Fibroblast of villous mesenchyme (primary cell): ENCODE data around the gene WNT7A. TPM values are rescaled to one million over a fixed set of nuclear protein-coding genes. Genes with fewer than 3 reads are reported as not detected.

Source experiments
- DNase-seq: peaks from one replicate; pipeline ENCODE4 v3.0.0-alpha.2; 2010; ENCODE audit warnings: low read depth
- H3K4me3 ChIP-seq: 2 replicates; pipeline ENCODE4 v1.5.1; 2011; ENCODE audit warnings: low read depth, mild to moderate bottlenecking, low read length
- total RNA-seq: library from RNA; depleted of rRNA; stranded (reverse); fragments of >200 nt; gene quantifications from 2 replicates; pipeline ENCODE4 v1.2.3, GENCODE V29; 2012
- TF ChIP-seq, protein P1 (sequence below): IDR thresholded peaks from 2 replicates; pipeline ENCODE4 v1.5.1; 2012; ENCODE audit warnings: low read depth, mild to moderate bottlenecking, low read length; ENCODE audit not compliant: insufficient read depth

Gene WNT7A
- total RNA-seq, 1 donor: not detected

GRCh38 chr3:13852638-13853009 is 27.2 kb downstream of the WNT7A start:
- H3K4me3 ChIP-seq: no peak overlapping the region
- TF ChIP-seq, protein P1, sequence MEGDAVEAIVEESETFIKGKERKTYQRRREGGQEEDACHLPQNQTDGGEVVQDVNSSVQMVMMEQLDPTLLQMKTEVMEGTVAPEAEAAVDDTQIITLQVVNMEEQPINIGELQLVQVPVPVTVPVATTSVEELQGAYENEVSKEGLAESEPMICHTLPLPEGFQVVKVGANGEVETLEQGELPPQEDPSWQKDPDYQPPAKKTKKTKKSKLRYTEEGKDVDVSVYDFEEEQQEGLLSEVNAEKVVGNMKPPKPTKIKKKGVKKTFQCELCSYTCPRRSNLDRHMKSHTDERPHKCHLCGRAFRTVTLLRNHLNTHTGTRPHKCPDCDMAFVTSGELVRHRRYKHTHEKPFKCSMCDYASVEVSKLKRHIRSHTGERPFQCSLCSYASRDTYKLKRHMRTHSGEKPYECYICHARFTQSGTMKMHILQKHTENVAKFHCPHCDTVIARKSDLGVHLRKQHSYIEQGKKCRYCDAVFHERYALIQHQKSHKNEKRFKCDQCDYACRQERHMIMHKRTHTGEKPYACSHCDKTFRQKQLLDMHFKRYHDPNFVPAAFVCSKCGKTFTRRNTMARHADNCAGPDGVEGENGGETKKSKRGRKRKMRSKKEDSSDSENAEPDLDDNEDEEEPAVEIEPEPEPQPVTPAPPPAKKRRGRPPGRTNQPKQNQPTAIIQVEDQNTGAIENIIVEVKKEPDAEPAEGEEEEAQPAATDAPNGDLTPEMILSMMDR: no peak
- no peak for DNase-seq

GRCh38 chr3:13851997-13852637 is 27.8 kb downstream of the WNT7A start:
- DNase-seq: no peak
- H3K4me3 ChIP-seq: no peak overlapping the region
- TF ChIP-seq, protein P1: no peak

- no peak overlapping the region for H3K4me3 ChIP-seq
- TF ChIP-seq, protein P1: no peak
- no peak for DNase-seq
Observed at GRCh38 chr3:13851091-13851849, 28.6 kb downstream of the WNT7A start.

DNA sequence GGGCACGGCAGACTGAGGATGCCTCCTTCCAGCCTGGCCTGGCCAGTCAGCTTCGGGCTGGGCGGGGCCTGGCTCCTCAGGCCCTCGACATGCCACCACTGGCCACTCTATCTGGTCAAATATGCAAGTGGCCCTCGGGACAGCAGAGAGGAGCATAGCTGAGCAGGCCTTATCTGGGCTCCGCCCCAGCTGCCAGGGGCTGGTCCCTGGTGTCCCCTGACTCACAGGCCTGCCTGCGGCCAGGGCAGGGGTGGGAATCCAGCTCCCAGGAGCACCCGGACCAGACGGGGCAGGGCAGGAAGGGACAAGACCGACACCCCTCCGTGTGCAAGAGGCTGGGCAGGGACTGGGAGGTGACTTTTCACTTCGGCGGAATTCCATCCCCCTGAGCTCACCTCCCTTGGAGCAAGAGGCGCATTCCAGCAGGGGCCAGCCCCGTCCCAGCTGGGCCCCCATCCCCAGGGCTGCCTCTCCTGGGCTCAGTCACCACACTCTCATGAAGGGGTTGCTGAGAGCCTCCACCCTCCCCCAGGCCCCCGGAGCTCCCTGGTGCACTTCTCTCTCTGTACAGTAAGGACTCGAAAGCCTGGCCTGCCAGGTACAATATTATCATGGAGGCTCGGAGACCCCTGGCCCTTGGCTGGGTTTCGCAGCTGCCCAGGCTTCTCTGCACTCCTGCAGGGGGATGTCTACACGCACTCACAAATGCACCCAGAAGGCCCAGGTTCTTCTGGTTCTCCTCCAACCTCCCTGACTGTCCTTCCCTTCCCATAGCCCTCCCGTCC is 29.5 kb downstream of the WNT7A start:
- no peak for DNase-seq
- TF ChIP-seq, protein P1: no peak
- no peak overlapping the region for H3K4me3 ChIP-seq

DNA sequence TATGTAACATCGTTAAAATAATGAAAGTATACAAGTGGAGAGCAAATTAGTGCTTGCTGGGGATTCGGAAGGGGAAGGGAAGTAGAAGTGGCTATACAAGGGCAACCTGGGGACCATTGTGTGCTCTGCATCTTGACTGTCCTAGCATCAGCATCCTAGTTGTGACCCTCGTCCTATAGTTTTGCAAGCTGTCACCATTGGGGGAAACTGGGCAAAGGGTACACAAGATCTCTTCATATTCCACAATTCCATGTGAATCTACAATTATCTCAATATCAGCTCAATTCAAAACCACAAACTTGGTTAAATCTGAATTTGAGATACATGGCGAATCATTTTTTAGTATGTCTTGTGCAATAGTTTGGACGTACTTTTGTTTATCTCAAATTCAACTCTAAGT is 30.9 kb downstream of the WNT7A start:
- DNase-seq: no peak
- no peak overlapping the region for H3K4me3 ChIP-seq
- TF ChIP-seq, protein P1: no peak

DNA sequence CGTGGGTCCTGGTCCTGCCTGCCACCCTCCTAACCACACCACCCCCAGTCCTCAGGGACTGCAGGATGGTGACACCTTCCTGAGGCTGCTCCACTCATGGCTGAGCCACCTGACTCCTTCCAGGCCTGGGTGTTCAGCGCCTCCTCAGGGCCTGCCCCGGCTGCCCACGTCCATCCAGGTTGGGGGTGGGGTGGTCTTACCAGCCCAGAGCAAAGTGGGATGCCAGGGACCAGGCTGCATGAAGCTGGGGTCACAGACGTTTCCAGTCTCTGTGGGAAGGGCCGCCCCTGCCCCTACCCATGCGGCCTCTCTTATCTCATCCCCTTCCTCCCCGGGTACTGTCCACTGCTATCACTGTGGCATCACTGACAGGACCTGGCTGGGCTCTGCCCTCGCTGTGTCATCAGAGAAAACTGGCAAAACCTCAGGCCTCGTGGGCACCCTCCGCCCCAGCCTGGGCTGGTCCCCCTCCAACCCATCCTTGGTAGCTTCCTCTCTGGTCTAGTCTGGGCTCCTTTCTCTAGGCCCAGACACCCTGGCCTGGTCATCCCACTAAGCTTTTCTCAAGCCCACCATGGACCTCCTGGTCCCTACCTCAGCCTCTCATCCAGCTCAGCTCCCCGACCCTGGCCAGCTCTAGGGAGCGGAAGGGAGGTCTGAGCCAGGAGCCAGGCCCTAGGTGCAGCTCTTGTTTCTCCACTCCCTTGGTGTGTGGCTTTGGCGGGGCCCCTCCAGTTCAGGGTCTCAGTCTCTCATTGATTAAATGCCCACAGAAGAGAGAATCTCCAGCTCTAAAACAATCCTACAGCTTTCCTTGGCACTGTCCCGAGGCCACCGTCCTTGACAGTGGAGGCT is 32.9 kb downstream of the WNT7A start:
- TF ChIP-seq, protein P1: no peak
- H3K4me3 ChIP-seq: no peak overlapping the region
- no peak for DNase-seq
